Tibial nerve (tissue), 3 donors: ENCODE measurements around the gene RASSF5.

Source experiments
- CTCF ChIP-seq, 5 experiments: fragments of 200-600 bp in 3 of 5; fragments of 450-650 bp in 2 of 5; sonication (generic) in 3 of 5; IDR thresholded peaks; one replicate each; pipeline ENCODE4 v1.5.1; 2016 to 2019; ENCODE audit warnings: antibody characterized with exemption in 5 of 5, mild to moderate bottlenecking in 3 of 5, moderate library complexity in 2 of 5
- POLR2A ChIP-seq, 2 donors: fragments of 450-650 bp; IDR thresholded peaks; one replicate each; pipeline ENCODE4 v1.6.1; 2017; ENCODE audit warnings: antibody characterized with exemption in 2 of 2, mild to moderate bottlenecking in 2 of 2, moderate library complexity in 2 of 2

DNA sequence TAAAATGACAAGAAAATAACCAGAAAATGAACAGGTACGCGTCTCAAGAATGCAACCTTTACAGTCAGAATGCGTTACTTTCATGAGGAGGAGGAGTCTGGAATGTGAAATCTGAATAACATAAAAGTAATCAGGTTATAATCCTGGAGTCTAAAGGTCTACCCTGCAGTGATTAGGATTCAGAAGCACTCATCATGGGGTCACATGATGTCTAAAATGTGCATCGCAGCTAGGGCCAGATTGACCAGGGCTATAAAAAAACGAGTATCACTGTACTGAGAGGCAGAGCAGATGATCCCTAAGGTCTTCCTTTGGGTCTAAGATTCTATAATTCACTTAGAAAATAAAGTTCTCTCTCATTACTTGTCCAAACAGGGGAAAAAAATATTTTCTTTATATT is 97.5 kb downstream of the RASSF5 start:
- no peak for TF ChIP-seq CTCF (IDR thresholded peaks at IDR 0.05)
- no peak for TF ChIP-seq POLR2A (IDR thresholded peaks at IDR 0.05)
